DOHH2 (cell line): Measurements from ENCODE around the gene TAS1R2.

Experiments
- CTCF ChIP-seq: fragments of 200-600 bp; sonication (generic); IDR thresholded peaks from one replicate; pipeline ENCODE4 v1.5.1; 2014; ENCODE audit warnings: antibody characterized with exemption, mild to moderate bottlenecking, low read depth, low read length; ENCODE audit not compliant: poor library complexity, severe bottlenecking
- EZH2phosphoT487 ChIP-seq: fragments of 200-600 bp; sonication (generic); IDR thresholded peaks from 2 replicates; pipeline ENCODE4 v1.6.1; 2017; ENCODE audit warnings: borderline replicate concordance, mild to moderate bottlenecking, antibody characterized with exemption, low read length, moderate library complexity, mixed read lengths

DNA sequence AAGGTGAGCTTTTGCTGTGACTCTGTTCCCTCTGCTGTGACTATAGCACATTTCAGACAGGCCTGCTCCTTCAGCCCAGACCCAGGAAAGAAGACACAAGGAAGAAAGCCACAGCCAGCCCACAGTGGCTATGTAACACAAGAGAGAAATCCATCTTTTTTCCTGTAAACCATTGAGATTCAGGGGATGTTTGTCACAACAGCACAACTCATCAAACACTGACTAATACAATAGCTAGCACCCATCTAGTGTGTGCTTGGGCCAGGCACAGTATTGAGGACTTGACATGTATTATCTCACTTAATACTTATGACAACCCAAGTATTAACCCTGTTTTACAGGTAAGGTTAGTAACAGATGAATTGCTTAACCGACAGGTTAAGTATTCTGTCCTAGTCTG lies 29.8 kb downstream of the TAS1R2 start:
- TF ChIP-seq CTCF (no peak), EZH2phosphoT487 (no peak)
